Measurements from ENCODE around the gene CMTM4. TPM values are rescaled to one million over a fixed set of nuclear protein-coding genes. Genes with fewer than 3 reads are reported as not detected.

The CMTM4 gene
- polyA plus RNA-seq, 1 donor (not counting 4 experiments of a cell fraction or from before 2014, with no cell fraction given): 23.1 TPM

GRCh38 chr16:66728804-66729203 is 32.3 kb upstream of the CMTM4 start:
- no peak overlapping the region for H3K27ac ChIP-seq (ENCODE audit: control insufficient read depth, insufficient read depth, low read length)
- H3K4me3 ChIP-seq (ENCODE audit: control insufficient read depth in 2 of 3, extremely low read depth in 1 of 3, insufficient read depth in 2 of 3, low read depth in 1 of 3, low read length in 3 of 3): no peak overlapping the region
- H3K27me3 ChIP-seq (ENCODE audit: control insufficient read depth, extremely low read depth, insufficient read depth, low read length): no peaks in the 10 kb centered on the region
- DNase-seq (ENCODE audit: low read depth, low spot score) (no peak), FAIRE-seq (no peak)
- H3K9ac ChIP-seq (ENCODE audit: control insufficient read depth, extremely low read depth, insufficient read depth, low read length): no peak overlapping the region
- H2AFZ ChIP-seq (ENCODE audit: control insufficient read depth, low read length): no peak overlapping the region
- H3K4me2 ChIP-seq (ENCODE audit: control insufficient read depth, extremely low read depth, insufficient read depth, low read depth, low read length): no peak overlapping the region
- no peaks in the 10 kb centered on the region for H3K79me2 ChIP-seq (ENCODE audit: control insufficient read depth, insufficient read depth, low read length)
- no peaks in the 10 kb centered on the region for H3K9me1 ChIP-seq (ENCODE audit: control insufficient read depth, extremely low read depth, insufficient read depth, low read length)
- H3K36me3 ChIP-seq (ENCODE audit: control insufficient read depth in 2 of 2, extremely low read depth in 1 of 2, insufficient read depth in 2 of 2, low read length in 2 of 2): peaks cover 55 to 62% of the 10 kb centered on the region in 2 experiments
- dilution Hi-C loops (cut with MboI; ENCODE audit: extremely low pct_ligation_motif_present, low sequenced_read_pairs): no loop called here
- TF ChIP-seq CTCF (optimal IDR thresholded peaks at IDR 0.05 in 1 of 3, IDR thresholded peaks at IDR 0.05 in 1 of 3, conservative IDR thresholded peaks at IDR 0.05 in 1 of 3; ENCODE audit: extremely low read depth in 1 of 3, insufficient read depth in 2 of 3, low read length in 3 of 3) (no peak), EZH2 (IDR thresholded peaks at IDR 0.05; ENCODE audit: low read length) (no peak)
- H3K9me3 ChIP-seq (ENCODE audit: control insufficient read depth, low read depth, low read length): no peaks in the 10 kb centered on the region
- no peaks in the 10 kb centered on the region for H4K20me1 ChIP-seq (ENCODE audit: control insufficient read depth, extremely low read depth, insufficient read depth, low read length)
- H3K4me1 ChIP-seq (ENCODE audit: control insufficient read depth, extremely low read depth, insufficient read depth, low read length): no peaks in the 10 kb centered on the region

DNA sequence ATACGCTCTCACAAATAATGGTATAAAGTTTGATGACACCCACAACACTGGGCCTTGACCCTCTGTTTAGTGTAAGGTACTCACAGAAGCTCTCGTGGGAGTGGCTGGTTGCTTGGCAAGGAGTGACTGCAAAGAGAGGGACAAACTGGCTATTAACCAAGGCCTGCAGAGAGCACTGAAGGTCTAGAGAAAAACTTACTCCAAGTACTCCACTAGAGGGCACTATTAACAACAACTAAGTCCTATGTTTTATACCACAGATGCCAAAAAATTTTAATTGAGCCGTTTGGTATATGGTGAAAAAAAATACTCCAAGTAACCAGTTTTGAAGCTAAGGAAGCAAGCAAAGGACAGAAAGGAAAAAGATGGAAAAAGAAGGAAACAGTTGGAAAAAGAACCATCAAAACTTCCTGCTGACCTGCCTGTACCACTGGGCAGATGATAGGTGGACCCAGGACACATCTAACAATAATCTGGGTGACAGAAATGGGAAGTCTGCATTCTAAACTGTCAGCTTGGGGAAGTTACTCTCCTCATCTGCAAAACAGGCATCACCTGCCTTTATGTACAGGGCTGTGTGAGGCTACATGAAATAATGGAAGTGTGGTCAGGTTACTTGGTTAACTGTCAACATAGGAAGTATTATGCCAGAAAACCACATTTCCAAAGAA is 31.7 kb upstream of the CMTM4 start:
- DNase-seq (ENCODE audit: low read depth, low spot score): no peak
- peaks cover 54 to 62% of the 10 kb centered on the region in 2 experiments for H3K36me3 ChIP-seq (ENCODE audit: control insufficient read depth in 2 of 2, extremely low read depth in 1 of 2, insufficient read depth in 2 of 2, low read length in 2 of 2)
- no peak overlapping the region for H2AFZ ChIP-seq (ENCODE audit: control insufficient read depth, low read length)
- H3K4me3 ChIP-seq (ENCODE audit: control insufficient read depth in 2 of 3, extremely low read depth in 1 of 3, insufficient read depth in 2 of 3, low read depth in 1 of 3, low read length in 3 of 3): no peak overlapping the region
- dilution Hi-C loops (cut with MboI; ENCODE audit: extremely low pct_ligation_motif_present, low sequenced_read_pairs): no loop called here
- FAIRE-seq: no peak
- no peaks in the 10 kb centered on the region for H3K27me3 ChIP-seq (ENCODE audit: control insufficient read depth, extremely low read depth, insufficient read depth, low read length)
- H3K9me1 ChIP-seq (ENCODE audit: control insufficient read depth, extremely low read depth, insufficient read depth, low read length): no peaks in the 10 kb centered on the region
- no peaks in the 10 kb centered on the region for H3K79me2 ChIP-seq (ENCODE audit: control insufficient read depth, insufficient read depth, low read length)
- H3K4me1 ChIP-seq (ENCODE audit: control insufficient read depth, extremely low read depth, insufficient read depth, low read length): no peaks in the 10 kb centered on the region
- TF ChIP-seq CTCF (optimal IDR thresholded peaks at IDR 0.05 in 1 of 3, IDR thresholded peaks at IDR 0.05 in 1 of 3, conservative IDR thresholded peaks at IDR 0.05 in 1 of 3; ENCODE audit: extremely low read depth in 1 of 3, insufficient read depth in 2 of 3, low read length in 3 of 3) (peak; percentile 15 to 54 (median 53)), EZH2 (IDR thresholded peaks at IDR 0.05; ENCODE audit: low read length) (no peak)
- no peaks in the 10 kb centered on the region for H4K20me1 ChIP-seq (ENCODE audit: control insufficient read depth, extremely low read depth, insufficient read depth, low read length)
- H3K27ac ChIP-seq (ENCODE audit: control insufficient read depth, insufficient read depth, low read length): no peak overlapping the region
- no peak overlapping the region for H3K4me2 ChIP-seq (ENCODE audit: control insufficient read depth, extremely low read depth, insufficient read depth, low read depth, low read length)
- H3K9ac ChIP-seq (ENCODE audit: control insufficient read depth, extremely low read depth, insufficient read depth, low read length): no peak overlapping the region
- no peaks in the 10 kb centered on the region for H3K9me3 ChIP-seq (ENCODE audit: control insufficient read depth, low read depth, low read length)
